ENCODE data around the gene ANGPTL7.

- TF ChIP-seq POLR2AphosphoS5 (IDR thresholded peaks at IDR 0.05) (no peak), CTCF (IDR thresholded peaks at IDR 0.05) (no peak)
Observed at GRCh38 chr1:11245248-11245647, 56.1 kb downstream of the ANGPTL7 start.

All from transverse colon (tissue), 4 donors.